DND-41 (cell line): ENCODE results near the gene EDRF1.

Experiments used
- CTCF ChIP-seq: IDR thresholded peaks from 2 replicates; pipeline ENCODE4 v1.5.1; 2012; ENCODE audit warnings: borderline replicate concordance, low read length, moderate library complexity, mild to moderate bottlenecking; ENCODE audit not compliant: poor library complexity, severe bottlenecking; ENCODE audit errors: extremely low read depth
- EZH2 ChIP-seq: IDR thresholded peaks from 3 replicates; pipeline ENCODE4 v1.6.1; 2012; ENCODE audit warnings: borderline replicate concordance, low read depth, mild to moderate bottlenecking, moderate library complexity, low read length, inconsistent platforms; ENCODE audit not compliant: severe bottlenecking

- TF ChIP-seq CTCF (no peak), EZH2 (no peak)
Observed at GRCh38 chr10:125744909-125745308, 25.4 kb downstream of the EDRF1 start.
